GM12872 (cell line): ENCODE measurements around the gene PRRC2A.

ENCODE experiments used
- TF ChIP-seq, protein P1 (sequence below): IDR thresholded peaks from 3 replicates; pipeline ENCODE4 v1.5.1; 2011; ENCODE audit warnings: low read depth, mild to moderate bottlenecking, low read length, moderate library complexity; ENCODE audit not compliant: insufficient read depth

Gene PRRC2A

GRCh38 chr6:31664790-31665500 lies 44.4 kb downstream of the PRRC2A start, which contains the start of gene GPANK1:
Gene GPANK1, minus strand, starts transcription at chr6:31664997. Its CDS starts 519 bp downstream, at chr6:31664478.
- TF ChIP-seq, protein P1, sequence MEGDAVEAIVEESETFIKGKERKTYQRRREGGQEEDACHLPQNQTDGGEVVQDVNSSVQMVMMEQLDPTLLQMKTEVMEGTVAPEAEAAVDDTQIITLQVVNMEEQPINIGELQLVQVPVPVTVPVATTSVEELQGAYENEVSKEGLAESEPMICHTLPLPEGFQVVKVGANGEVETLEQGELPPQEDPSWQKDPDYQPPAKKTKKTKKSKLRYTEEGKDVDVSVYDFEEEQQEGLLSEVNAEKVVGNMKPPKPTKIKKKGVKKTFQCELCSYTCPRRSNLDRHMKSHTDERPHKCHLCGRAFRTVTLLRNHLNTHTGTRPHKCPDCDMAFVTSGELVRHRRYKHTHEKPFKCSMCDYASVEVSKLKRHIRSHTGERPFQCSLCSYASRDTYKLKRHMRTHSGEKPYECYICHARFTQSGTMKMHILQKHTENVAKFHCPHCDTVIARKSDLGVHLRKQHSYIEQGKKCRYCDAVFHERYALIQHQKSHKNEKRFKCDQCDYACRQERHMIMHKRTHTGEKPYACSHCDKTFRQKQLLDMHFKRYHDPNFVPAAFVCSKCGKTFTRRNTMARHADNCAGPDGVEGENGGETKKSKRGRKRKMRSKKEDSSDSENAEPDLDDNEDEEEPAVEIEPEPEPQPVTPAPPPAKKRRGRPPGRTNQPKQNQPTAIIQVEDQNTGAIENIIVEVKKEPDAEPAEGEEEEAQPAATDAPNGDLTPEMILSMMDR = no peak

DNA sequence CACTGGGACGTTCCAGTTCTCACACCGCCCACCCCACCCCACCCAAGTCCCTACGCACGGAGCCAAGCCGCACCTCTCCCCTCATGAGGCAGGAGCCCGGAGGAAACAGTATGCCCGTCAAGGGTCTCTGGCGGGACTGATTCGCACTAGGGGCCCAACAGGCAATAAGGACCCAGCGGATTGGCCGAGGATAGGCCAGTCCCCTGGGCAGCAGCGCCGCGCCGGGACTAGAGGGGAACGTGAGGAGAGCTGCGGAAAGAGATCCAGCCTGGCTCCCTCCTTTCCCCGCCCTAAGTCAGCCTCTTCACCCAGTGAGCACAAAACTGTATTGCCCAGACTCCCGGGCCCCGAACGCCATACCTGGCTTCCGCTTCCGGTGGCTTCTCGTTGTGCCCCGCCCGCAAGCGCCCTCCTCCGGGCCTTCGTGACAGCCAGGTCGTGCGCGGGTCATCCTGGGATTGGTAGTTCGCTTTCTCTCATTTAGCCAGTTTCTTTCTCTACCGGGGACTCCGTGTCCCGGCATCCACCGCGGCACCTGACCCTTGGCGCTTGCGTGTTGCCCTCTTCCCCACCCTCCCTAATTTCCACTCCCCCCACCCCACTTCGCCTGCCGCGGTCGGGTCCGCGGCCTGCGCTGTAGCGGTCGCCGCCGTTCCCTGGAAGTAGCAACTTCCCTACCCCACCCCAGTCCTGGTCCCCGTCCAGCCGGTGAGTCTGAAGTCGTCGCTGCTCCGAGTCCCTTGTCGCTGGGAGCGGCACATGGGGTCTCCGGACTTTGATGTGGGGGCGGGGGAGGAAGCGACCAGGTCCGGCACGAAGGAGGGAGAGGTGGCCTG lies 45.2 kb downstream of the PRRC2A start, which contains the start of gene CSNK2B:
TSS of gene CSNK2B (plus strand) at position 580 of the 836 bp plus-strand sequence. CDS start 752 bp downstream, outside the sequence.
- TF ChIP-seq, protein P1 = no peak

DNA sequence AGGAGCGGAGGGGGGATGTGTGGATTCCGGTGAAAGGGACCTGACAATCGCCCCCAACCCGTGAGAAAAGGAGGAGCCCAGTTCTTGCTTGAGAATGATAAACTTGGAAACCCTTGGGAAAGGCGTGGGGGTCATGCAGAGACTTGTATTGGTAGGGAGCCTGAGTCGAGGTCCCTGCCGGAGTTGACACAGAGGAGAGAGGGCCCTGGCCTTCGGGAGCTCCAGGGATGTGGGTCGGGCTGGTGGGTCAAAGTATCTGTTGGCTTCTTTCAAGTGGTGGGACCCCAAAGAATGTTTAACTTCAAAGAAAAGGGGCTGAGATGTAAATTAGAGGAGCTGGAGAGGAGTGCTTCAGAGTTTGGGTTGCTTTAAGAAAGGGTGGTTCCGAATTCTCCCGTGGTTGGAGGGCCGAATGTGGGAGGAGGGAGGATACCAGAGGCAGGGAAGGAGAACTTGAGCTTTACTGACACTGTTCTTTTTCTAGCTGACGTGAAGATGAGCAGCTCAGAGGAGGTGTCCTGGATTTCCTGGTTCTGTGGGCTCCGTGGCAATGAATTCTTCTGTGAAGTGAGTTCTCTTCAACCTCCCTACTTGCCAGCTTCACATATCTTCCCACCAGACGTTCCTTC lies 45.9 kb downstream of the PRRC2A start:
- TF ChIP-seq, protein P1 = no peak

GRCh38 chr6:31669676-31670075 lies 49.2 kb downstream of the PRRC2A start, which contains the start of gene LY6G5B:
Gene LY6G5B, plus strand, starts transcription at chr6:31669976. Its CDS starts 975 bp downstream, at chr6:31670951.
- TF ChIP-seq, protein P1 = no peak

GRCh38 chr6:31676322-31676903 lies 55.9 kb downstream of the PRRC2A start:
- TF ChIP-seq, protein P1 = no peak

- TF ChIP-seq, protein P1 = no peak
These were observed 56.4 kb downstream of the PRRC2A start for GRCh38 chr6:31676904-31677303.
